NCI-H748 (cell line): ENCODE results near the gene PRRC2B.

ENCODE experiments used
- DNase-seq: peaks from one replicate; lab custom pipeline; 2025; ENCODE audit not compliant: unreplicated experiment; lab: John Stamatoyannopoulos, UW

PRRC2B gene

DNA sequence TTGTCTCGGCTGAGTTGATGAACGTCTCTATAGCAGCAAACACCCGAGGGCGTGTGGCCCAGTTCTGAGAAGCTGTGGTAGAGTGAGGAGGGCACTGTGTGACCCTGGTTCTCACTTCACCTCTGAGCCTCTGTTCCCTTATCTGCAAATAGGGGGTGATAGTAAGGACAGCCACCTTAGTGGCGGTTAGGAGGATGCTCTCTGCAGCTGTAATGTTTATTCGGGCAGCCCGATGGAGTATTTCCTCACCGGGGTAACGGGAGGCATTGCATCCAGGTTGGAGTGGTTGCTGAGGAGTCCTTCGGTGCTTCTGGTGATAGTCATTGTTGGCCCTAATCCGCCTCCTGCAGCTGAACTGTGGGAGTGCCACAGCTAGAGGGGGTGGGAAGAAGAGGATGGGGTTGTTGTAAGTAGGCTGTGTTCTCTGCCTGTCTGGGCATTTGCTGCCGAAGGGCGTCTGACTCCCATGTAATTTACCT is 13.9 kb downstream of the PRRC2B start:
- DNase-seq = peak; percentile 13

GRCh38 chr9:131409458-131409992 is 15.6 kb downstream of the PRRC2B start:
- no peak for DNase-seq

DNA sequence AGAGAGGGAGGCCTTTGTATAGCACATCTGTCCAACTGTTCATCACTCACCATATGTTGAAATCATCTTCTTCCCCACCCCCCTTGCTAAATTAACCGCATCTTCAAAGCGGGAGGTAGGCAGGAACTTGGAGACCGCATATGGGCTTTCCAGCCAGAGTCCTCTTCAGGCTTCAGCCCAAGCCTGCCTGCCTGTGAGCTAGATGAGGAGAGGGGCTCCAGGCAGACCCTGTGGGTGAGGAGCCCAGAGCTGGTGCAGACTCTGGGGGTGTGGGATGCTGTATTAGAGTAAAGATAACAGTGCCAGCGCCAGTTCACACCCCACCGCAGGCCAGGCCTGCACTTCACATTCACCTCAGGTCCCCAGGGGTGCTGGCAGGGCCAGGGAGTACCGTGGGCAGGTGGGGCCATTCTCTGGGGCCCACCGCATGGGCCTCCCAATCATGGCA is 16.2 kb downstream of the PRRC2B start:
- no peak for DNase-seq

GRCh38 chr9:131411719-131412681 is 18.1 kb downstream of the PRRC2B start:
- DNase-seq = peak; percentile 41

DNA sequence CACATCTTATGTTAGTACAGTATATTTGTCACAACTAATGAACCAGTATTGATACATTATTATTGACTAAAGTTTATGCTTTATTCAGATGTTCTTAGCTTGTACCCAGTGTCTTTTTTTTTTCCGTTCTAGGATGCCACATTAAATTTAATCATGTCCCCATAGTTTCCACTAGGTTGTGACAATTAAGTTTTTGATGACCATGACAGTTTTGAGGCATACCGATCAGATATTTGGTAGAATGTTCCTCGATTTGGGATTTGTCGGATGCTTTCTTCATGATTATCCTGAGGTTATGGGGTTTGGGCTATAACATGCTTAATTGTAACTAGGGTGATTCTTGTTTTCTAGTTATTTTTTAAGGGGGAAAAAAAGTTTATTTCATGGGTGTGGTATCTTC is 22.6 kb downstream of the PRRC2B start:
- DNase-seq = no peak

DNA sequence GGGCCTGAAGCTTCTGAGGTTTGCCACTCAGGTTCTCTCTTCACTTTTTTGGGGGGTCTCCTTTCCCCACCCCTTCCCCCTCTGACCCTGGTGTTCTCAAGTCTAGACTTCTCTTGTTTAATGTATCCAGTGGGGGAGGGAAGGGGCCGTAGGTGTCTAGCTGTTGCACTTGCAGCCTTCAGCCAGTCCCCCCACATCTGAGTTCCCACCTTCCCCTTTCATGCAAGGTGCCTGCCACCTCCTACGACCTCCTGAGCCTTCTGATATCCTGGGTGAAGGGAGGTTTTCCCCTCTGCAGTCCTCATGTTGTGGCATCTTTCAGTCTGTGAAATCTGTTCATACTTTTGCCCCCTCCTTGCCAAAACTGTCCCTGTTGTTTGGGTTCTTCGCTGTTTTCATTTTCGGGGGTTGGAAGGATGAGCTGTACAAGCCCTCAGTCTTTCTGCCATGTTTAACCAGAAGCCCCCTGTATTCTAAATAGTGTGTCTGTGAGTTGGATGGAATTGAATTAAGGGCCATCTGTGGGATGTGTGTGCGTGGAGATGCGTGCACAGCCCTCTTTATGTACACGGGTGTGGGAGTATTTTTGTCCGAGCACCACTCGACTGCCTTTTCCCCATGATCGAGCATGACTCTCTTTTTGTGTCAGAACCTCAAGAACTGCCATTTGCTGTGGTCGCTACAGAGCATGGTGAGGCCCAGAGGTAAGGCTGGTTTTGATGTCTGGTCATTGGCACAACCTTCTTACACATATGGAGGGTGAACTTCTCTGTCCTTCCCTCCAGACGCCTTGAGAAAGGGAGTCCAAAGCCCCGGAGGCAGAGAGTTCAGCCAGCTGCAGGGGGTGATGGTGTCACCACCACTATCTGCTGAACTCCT is 23.6 kb downstream of the PRRC2B start:
- no peak for DNase-seq

- DNase-seq = peak; percentile 58
Measured at GRCh38 chr9:131418143-131419025, 24.5 kb downstream of the PRRC2B start.

DNA sequence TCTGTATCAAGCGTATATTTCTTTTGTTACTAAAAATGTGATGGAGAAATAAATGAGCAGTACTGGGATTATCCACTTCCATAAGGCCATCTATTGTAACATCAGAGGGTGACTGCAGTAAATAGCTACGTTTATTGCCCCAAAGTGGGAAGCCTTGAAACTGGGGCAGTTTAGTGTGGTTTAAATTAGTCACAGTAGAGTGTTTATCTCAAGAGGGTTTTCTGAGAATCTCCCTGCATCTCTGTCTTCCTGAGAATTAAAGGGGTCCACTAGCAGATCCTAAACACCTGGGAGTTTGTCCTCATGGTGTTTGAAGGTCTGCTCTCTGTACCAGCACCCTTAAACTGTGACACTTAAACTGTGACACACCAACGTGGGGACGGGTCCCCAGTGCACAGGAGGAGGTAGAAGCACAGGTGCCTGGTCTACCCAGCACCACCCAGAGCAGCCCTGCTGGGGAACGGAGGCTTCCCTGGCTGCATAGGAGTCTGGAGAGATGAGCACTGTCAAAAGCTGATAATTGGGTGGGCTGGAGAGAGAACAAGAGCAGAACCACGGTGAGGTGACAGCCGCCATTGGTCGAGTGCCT is 25.2 kb downstream of the PRRC2B start:
- DNase-seq = no peak

DNA sequence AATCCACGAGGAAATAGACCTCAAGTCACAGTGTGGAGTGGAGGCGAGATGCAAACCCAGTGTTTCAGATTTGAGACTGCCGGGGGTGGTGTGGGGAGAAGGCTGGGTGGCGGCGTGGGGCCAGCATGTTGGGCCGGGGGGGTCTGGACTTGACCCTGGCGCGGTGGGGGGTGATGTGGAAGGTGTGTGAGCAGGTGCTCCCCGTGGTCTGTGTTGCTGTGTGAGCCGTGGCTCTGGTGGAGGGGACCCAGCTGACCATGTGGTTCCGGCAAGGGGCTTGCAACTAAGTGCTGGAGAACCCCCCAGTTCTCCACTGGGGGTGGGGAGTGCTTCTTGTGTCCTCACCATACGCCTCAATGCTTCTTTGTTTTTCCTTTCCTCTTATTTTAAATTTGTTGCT is 25.8 kb downstream of the PRRC2B start:
- DNase-seq = no peak

GRCh38 chr9:131420980-131421624 is 27.2 kb downstream of the PRRC2B start:
- peak; percentile 17 for DNase-seq

- no peak for DNase-seq
Measured at GRCh38 chr9:131421691-131422090, 27.8 kb downstream of the PRRC2B start.

DNA sequence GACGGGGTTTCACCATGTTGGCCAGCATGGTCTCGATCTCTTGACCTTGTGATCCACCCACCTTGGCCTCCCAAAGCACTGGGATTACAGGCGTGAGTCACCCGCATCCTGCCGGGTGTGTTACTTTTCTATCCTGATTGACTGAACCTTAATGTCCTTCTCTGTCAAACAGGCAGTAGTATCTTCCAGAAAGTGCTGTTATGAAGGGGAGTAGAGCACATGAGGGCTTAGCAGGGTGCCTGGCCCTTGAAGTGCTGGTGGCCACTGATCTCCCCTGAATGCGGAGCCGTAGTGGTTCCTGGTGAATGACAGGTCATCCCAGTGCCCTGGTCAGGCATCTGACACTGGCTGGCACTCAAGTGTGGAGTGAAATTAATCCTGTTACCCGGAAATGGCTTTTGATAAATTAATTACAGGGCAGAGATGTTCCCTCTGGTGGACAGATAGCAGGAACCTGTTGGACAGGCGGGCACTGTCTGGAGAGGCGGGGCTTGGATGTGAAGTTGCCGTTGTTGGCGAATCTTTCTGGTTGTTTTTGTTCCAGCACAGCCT is 28.4 kb downstream of the PRRC2B start:
- peak; percentile 33 for DNase-seq

DNA sequence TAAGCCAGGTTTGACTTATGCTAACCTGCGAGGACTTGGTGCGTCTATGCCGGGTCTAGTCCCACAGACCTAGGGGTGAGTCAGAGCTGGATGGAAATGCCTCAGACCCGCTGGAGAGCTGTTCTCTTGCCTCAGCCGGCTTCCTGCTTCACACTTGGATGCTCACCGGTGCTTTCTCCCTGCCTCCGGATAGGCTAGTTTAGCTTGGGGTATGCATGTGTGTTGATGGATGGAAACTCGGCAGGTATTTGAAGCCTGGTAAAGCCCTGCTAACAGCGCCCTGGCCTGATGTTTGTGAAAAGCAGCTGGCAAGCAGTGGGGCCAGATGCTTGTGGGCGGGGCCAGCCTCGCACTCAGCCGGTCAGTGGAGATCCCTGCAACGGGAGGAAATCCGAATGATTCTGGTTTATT is 29.3 kb downstream of the PRRC2B start:
- no peak for DNase-seq

DNA sequence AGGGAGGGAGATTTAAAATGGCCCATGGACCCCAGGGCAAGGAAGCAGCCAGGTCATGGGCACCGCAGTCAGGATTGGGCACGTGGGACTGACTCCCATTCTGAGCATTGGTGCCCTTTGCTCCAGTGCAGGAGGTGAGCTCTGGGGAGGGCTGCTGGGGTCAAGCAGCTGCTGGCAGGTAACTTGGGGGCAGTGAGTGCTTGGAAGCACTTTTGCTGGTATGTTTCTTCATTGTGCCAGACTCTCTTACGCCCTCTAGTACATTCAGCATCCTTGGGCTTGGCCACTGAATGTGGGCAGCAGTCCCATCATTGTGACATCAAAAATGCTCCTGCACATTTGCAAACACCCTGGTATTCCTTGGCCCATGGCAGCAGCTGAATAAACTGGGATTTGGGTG is 32.7 kb downstream of the PRRC2B start:
- no peak for DNase-seq

- DNase-seq = no peak
Measured at GRCh38 chr9:131429121-131430012, 35.5 kb downstream of the PRRC2B start.

DNA sequence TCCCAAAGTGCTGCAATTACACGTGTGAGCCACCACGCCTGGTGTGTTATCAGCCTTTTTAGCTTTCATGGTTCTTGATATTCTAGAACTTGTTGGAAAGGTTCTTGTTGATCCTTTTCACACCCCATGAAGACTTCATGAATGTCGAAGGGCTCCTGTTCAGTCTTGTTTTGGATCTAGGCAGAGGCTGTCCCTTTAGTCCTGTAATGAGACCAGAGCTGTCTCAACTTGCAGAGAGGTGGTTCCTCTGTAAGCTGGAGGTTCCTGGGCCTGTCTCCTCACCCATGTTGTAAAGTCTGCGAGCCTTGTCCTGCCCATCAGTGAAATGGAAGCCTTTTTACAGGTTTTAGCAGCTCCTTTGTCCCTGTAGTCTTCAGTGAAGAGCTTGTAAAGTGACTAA is 38.2 kb downstream of the PRRC2B start:
- DNase-seq = no peak

- no peak for DNase-seq
Measured at GRCh38 chr9:131432597-131433301, 38.9 kb downstream of the PRRC2B start.
